ENCODE data around the gene MPRIP.

Gene MPRIP

GRCh38 chr17:17119106-17119505 lies 76.8 kb downstream of the MPRIP start:
- TF ChIP-seq CTCF (IDR thresholded peaks at IDR 0.05; ENCODE audit: low read depth, low read length), result no peak
- Histone ChIP-seq H3K4me3 (ENCODE audit: low read depth, low read length) (no peak overlapping the region), H3K36me3 (no peaks in the 10 kb centered on the region), H3K27ac (no peak overlapping the region), H3K27me3 (ENCODE audit: insufficient read depth, low read depth, severe bottlenecking) (no peaks in the 10 kb centered on the region), H3K9me3 (ENCODE audit: severe bottlenecking) (no peaks in the 10 kb centered on the region)
- no peak for DNase-seq

GRCh38 chr17:17119533-17119932 lies 77.3 kb downstream of the MPRIP start:
- H3K27ac ChIP-seq, result no peak overlapping the region

GRCh38 chr17:17120294-17120693 lies 78.0 kb downstream of the MPRIP start:
- no peak for DNase-seq
- TF ChIP-seq CTCF (IDR thresholded peaks at IDR 0.05; ENCODE audit: low read depth, low read length), result no peak
- no peaks in the 10 kb centered on the region for H3K36me3 ChIP-seq
- no peaks in the 10 kb centered on the region for H3K27me3 ChIP-seq (ENCODE audit: insufficient read depth, low read depth, severe bottlenecking)
- H3K9me3 ChIP-seq (ENCODE audit: severe bottlenecking), result no peaks in the 10 kb centered on the region
- H3K27ac ChIP-seq, result no peak overlapping the region
- H3K4me3 ChIP-seq (ENCODE audit: low read depth, low read length), result no peak overlapping the region

More at GRCh38 chr17:17119533-17119932, 77.3 kb downstream of the MPRIP start:
- H3K27me3 ChIP-seq (ENCODE audit: insufficient read depth, low read depth, severe bottlenecking), result no peaks in the 10 kb centered on the region
- H3K36me3 ChIP-seq, result no peaks in the 10 kb centered on the region
- no peak for DNase-seq
- TF ChIP-seq CTCF (IDR thresholded peaks at IDR 0.05; ENCODE audit: low read depth, low read length), result no peak
- no peak overlapping the region for H3K4me3 ChIP-seq (ENCODE audit: low read depth, low read length)
- H3K9me3 ChIP-seq (ENCODE audit: severe bottlenecking), result no peaks in the 10 kb centered on the region

GRCh38 chr17:17120701-17121100 lies 78.4 kb downstream of the MPRIP start:
- no peak for TF ChIP-seq CTCF (IDR thresholded peaks at IDR 0.05; ENCODE audit: low read depth, low read length)
- DNase-seq, result no peak
- Histone ChIP-seq H3K27me3 (ENCODE audit: insufficient read depth, low read depth, severe bottlenecking) (no peaks in the 10 kb centered on the region), H3K27ac (no peak overlapping the region), H3K4me3 (ENCODE audit: low read depth, low read length) (no peak overlapping the region), H3K9me3 (ENCODE audit: severe bottlenecking) (no peaks in the 10 kb centered on the region), H3K36me3 (no peaks in the 10 kb centered on the region)

GRCh38 chr17:17121162-17121561 lies 78.9 kb downstream of the MPRIP start:
- no peaks in the 10 kb centered on the region for H3K27me3 ChIP-seq (ENCODE audit: insufficient read depth, low read depth, severe bottlenecking)

More at GRCh38 chr17:17121162-17121561, 78.9 kb downstream of the MPRIP start:
- no peak for DNase-seq
- Histone ChIP-seq H3K9me3 (ENCODE audit: severe bottlenecking) (no peaks in the 10 kb centered on the region), H3K27ac (no peak overlapping the region), H3K36me3 (peaks cover 1% of the 10 kb centered on the region; the same call in 1 of the 2 replicates), H3K4me3 (ENCODE audit: low read depth, low read length) (no peak overlapping the region)
- no peak for TF ChIP-seq CTCF (IDR thresholded peaks at IDR 0.05; ENCODE audit: low read depth, low read length)
